H1 (cell line): ENCODE data around the gene GOLGB1. TPM values are rescaled to one million over a fixed set of nuclear protein-coding genes. Genes with fewer than 3 reads are reported as not detected.

Experiments used
- CTCF ChIA-PET: fragments of 300-600 bp; sonication (Branson Sonifier 250); formaldehyde crosslinking; loops from one replicate; lab custom pipeline; 2021; ENCODE audit not compliant: partially characterized antibody; lab: Charles Lee
- POLR2A ChIA-PET: fragments of 300-600 bp; sonication (Branson Sonifier 250); formaldehyde crosslinking; loops from one replicate; lab custom pipeline; 2021; ENCODE audit warnings: inconsistent platforms; ENCODE audit not compliant: partially characterized antibody; lab: Charles Lee
- DNase-seq, 2 experiments: peaks; one replicate each; pipeline versions ENCODE4 v3.0.0 to v3.0.0-alpha.2; 2010 to 2022; ENCODE audit warnings: low spot score in 2 of 2, low read depth in 1 of 2, mixed read lengths in 1 of 2
- FAIRE-seq: peaks from 2 replicates; lab custom pipeline; 2011; peaks lifted over from hg19 to GRCh38; lab: Jason Lieb, UNC
- H2AFZ ChIP-seq: 2 replicates; pipeline ENCODE4 v1.8.1; 2012; ENCODE audit warnings: low read length, inconsistent platforms
- H2AK5ac ChIP-seq: 2 replicates; pipeline ENCODE4 v1.6.1; 2013; ENCODE audit warnings: low read depth, low read length
- H2BK120ac ChIP-seq: replicated peaks from 2 replicates; pipeline ENCODE3; 2013; ENCODE audit warnings: low read depth, low read length, inconsistent platforms
- H2BK12ac ChIP-seq: 2 replicates; pipeline ENCODE4 v1.6.1; 2013; ENCODE audit warnings: low read depth, low read length
- H2BK15ac ChIP-seq: 2 replicates; pipeline ENCODE4 v1.6.1; 2013; ENCODE audit warnings: low read length
- H2BK20ac ChIP-seq: 2 replicates; pipeline ENCODE4 v1.6.1; 2013; ENCODE audit warnings: low read length
- H2BK5ac ChIP-seq: 2 replicates; pipeline ENCODE4 v1.6.1; 2013; ENCODE audit warnings: low read depth, low read length
- H3K14ac ChIP-seq: 2 replicates; pipeline ENCODE4 v1.6.1; 2013; ENCODE audit warnings: inconsistent platforms; ENCODE audit not compliant: insufficient read length
- H3K18ac ChIP-seq: 2 replicates; pipeline ENCODE4 v1.6.1; 2013; ENCODE audit warnings: low read length; ENCODE audit errors: extremely low read depth
- H3K23ac ChIP-seq: 2 replicates; pipeline ENCODE4 v1.6.1; 2013; ENCODE audit warnings: inconsistent platforms; ENCODE audit not compliant: insufficient read length
- H3K23me2 ChIP-seq: 2 replicates; pipeline ENCODE4 v1.6.1; 2013; ENCODE audit warnings: low read depth, low read length
- H3K27ac ChIP-seq: 2 replicates; pipeline ENCODE4 v1.6.1; 2011; ENCODE audit warnings: low read depth, low read length, inconsistent platforms
- H3K27me3 ChIP-seq, 4 experiments: replicated peaks in 1 of 4; 1 replicate in 1 of 4; 2 replicates in 3 of 4; pipeline versions ENCODE4 v1.6.1 to v1.8.1; 2011 to 2013; ENCODE audit warnings: low read length in 3 of 4, mild to moderate bottlenecking in 3 of 4, inconsistent platforms in 2 of 4, mixed read lengths in 2 of 4, moderate library complexity in 1 of 4; ENCODE audit not compliant: control insufficient read depth in 3 of 4, insufficient read depth in 3 of 4; ENCODE audit errors: extremely low read depth in 1 of 4
- H3K36me3 ChIP-seq, 4 experiments: 2 replicates each; pipeline versions ENCODE4 v1.6.1 to v1.8.1; 2011 to 2013; ENCODE audit warnings: mild to moderate bottlenecking in 4 of 4, low read length in 3 of 4, moderate library complexity in 2 of 4, control low read depth in 1 of 4, inconsistent platforms in 1 of 4; ENCODE audit not compliant: insufficient read depth in 4 of 4, control insufficient read depth in 2 of 4
- H3K4ac ChIP-seq: replicated peaks from 2 replicates; pipeline ENCODE3; 2013; ENCODE audit warnings: low read length, low read depth, mixed read lengths, inconsistent platforms; ENCODE audit not compliant: insufficient read length
- H3K4me1 ChIP-seq, 4 experiments: replicated peaks in 1 of 4; 1 replicate in 1 of 4; 2 replicates in 3 of 4; pipeline versions ENCODE4 v1.6.1 to v1.8.1; 2011 to 2013; ENCODE audit warnings: low read length in 3 of 4, inconsistent platforms in 2 of 4, mixed read lengths in 1 of 4; ENCODE audit not compliant: insufficient read depth in 4 of 4, control insufficient read depth in 3 of 4
- H3K4me2 ChIP-seq, 2 experiments: 2 replicates each; pipeline versions ENCODE4 v1.6.1 to v1.8.1; 2011 to 2013; ENCODE audit warnings: low read depth in 2 of 2, low read length in 2 of 2, control low read depth in 1 of 2, inconsistent platforms in 1 of 2, mild to moderate bottlenecking in 1 of 2; ENCODE audit not compliant: insufficient read depth in 1 of 2
- H3K4me3 ChIP-seq, 4 experiments: fragments of 200-600, 300-600 bp in 1 of 4; sonication (generic), shearing (Covaris generic), sonication (Bioruptor Twin) in 1 of 4; 2 replicates each; pipeline versions ENCODE4 v1.5.1 to v1.8.1; 2011 to 2016; ENCODE audit warnings: low read length in 4 of 4, low read depth in 3 of 4, control low read depth in 2 of 4, inconsistent platforms in 2 of 4, mild to moderate bottlenecking in 2 of 4, mixed read lengths in 1 of 4, moderate library complexity in 1 of 4; ENCODE audit not compliant: insufficient read depth in 2 of 4; ENCODE audit errors: extremely low read depth in 1 of 4
- H3K56ac ChIP-seq: replicated peaks from 2 replicates; pipeline ENCODE3; 2013; ENCODE audit warnings: low read depth, mild to moderate bottlenecking, mixed read lengths, low read length, inconsistent platforms; ENCODE audit not compliant: insufficient read length
- H3K79me1 ChIP-seq: 2 replicates; pipeline ENCODE4 v1.6.1; 2013; ENCODE audit warnings: low read depth, low read length, control low read depth
- H3K79me2 ChIP-seq, 2 experiments: 2 replicates each; pipeline versions ENCODE4 v1.6.1 to v1.8.1; 2012 to 2013; ENCODE audit warnings: low read length in 2 of 2, mild to moderate bottlenecking in 2 of 2, inconsistent platforms in 1 of 2; ENCODE audit not compliant: insufficient read depth in 2 of 2, control insufficient read depth in 1 of 2
- H3K9ac ChIP-seq, 4 experiments: replicated peaks in 1 of 4; 1 replicate in 1 of 4; 2 replicates in 3 of 4; pipeline versions ENCODE4 v1.6.1 to v1.8.1; 2011 to 2013; ENCODE audit warnings: low read depth in 3 of 4, low read length in 3 of 4, control low read depth in 2 of 4, mild to moderate bottlenecking in 2 of 4, moderate library complexity in 2 of 4, inconsistent platforms in 1 of 4; ENCODE audit errors: extremely low read depth in 1 of 4
- H3K9me3 ChIP-seq, 2 experiments: 2 replicates each; pipeline versions ENCODE4 v1.6.1 to v1.8.1; 2012 to 2013; ENCODE audit warnings: mild to moderate bottlenecking in 2 of 2, moderate library complexity in 2 of 2, control low read depth in 1 of 2, inconsistent platforms in 1 of 2, low read depth in 1 of 2, low read length in 1 of 2, mixed read lengths in 1 of 2; ENCODE audit not compliant: insufficient read depth in 2 of 2
- H4K20me1 ChIP-seq, 2 experiments: replicated peaks in 1 of 2; 2 replicates each; pipeline versions ENCODE3 to v1.8.1; 2011 to 2013; ENCODE audit warnings: inconsistent platforms in 2 of 2, low read length in 2 of 2, mild to moderate bottlenecking in 1 of 2; ENCODE audit not compliant: insufficient read depth in 2 of 2, control insufficient read depth in 1 of 2
- H4K5ac ChIP-seq: 2 replicates; pipeline ENCODE4 v1.6.1; 2013; ENCODE audit warnings: low read length, low read depth, mixed read lengths, inconsistent platforms; ENCODE audit not compliant: insufficient read length
- H4K8ac ChIP-seq: 2 replicates; pipeline ENCODE4 v1.8.0; 2013; ENCODE audit warnings: mild to moderate bottlenecking, moderate library complexity, low read length, inconsistent platforms; ENCODE audit not compliant: insufficient read depth; ENCODE audit errors: extremely low read depth
- H4K91ac ChIP-seq: replicated peaks from 2 replicates; pipeline ENCODE3; 2013; ENCODE audit warnings: low read length, mixed read lengths, inconsistent platforms; ENCODE audit not compliant: insufficient read length
- NANOG ChIP-seq: IDR thresholded peaks from 2 replicates; pipeline ENCODE4 v1.6.1; 2011; ENCODE audit warnings: low read length, low read depth, mild to moderate bottlenecking, inconsistent platforms; ENCODE audit not compliant: insufficient read depth, poor library complexity, severe bottlenecking
- PHF8 ChIP-seq: fragments of 200-600 bp; sonication (generic); conservative IDR thresholded peaks from 2 replicates; pipeline ENCODE4 v1.7.1; 2012; ENCODE audit warnings: low read depth, mild to moderate bottlenecking, inconsistent platforms, low read length, moderate library complexity
- RAD21 ChIP-seq, 2 experiments: IDR thresholded peaks in 1 of 2; conservative IDR thresholded peaks in 1 of 2; 2 replicates each; pipeline ENCODE4 v1.6.1; 2011; ENCODE audit warnings: low read depth in 2 of 2, low read length in 2 of 2, improper control_type of control experiment in 1 of 2, inconsistent platforms in 1 of 2, mild to moderate bottlenecking in 1 of 2, moderate library complexity in 1 of 2
- SUZ12 ChIP-seq: fragments of 200-600 bp; sonication (generic); IDR thresholded peaks from 2 replicates; pipeline ENCODE4 v1.6.1; 2012; ENCODE audit warnings: mild to moderate bottlenecking, inconsistent platforms, low read length, moderate library complexity, mixed read lengths
- polyA plus RNA-seq, 7 experiments: library from polyadenylated mRNA; depleted of rRNA in 3 of 7; stranded (reverse) in 5 of 7; unstranded in 2 of 7; fragments of >200 nt in 5 of 7; fragments of 200-250 nt in 2 of 7; gene quantifications; 1 replicate in 5 of 7; 2 replicates in 1 of 7; 4 replicates in 1 of 7; pipeline versions ENCODE4 v1.2.1 to v1.2.3, GENCODE V29; 2011 to 2013; ENCODE audit warnings: missing spikeins in 2 of 7, mixed read lengths in 2 of 7
- total RNA-seq: library from RNA; stranded (reverse); fragmentation: NEBNext Ultra II Directional; extraction: Animal tissue kit (Norgen Biotek cat#: 25700); gene quantifications from 2 replicates; pipeline ENCODE4 v1.2.1, GENCODE V29; 2021
- TF ChIP-seq, protein P1 (sequence below): IDR thresholded peaks from 2 replicates; pipeline ENCODE4 v1.6.1; 2011; ENCODE audit warnings: low read depth, mild to moderate bottlenecking, low read length; ENCODE audit not compliant: insufficient read depth

The GOLGB1 gene
- total and polyA plus RNA-seq, 2 of the 8 experiments (the other 6 are each of a cell fraction or from before 2014, with no cell fraction given), result 5.9 to 28.5 TPM

DNA sequence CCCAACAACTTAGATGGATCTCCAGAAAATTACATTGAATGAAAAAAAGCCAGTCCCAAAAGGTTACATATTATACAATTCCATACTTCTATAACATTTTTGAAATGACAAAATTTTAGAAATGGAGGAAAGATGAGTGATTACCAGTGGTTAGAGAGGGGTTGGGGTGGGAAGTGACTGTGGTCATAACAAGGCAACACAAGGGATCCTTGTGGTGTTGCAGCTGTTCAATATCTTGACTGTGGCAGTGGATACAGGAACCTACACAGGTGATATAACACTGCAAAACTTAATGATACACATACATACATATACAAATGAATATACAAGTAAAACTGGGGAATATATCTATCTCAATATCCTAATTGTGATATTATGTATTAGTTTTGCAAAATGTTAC is 9.6 kb downstream of the GOLGB1 start:
- no peak for DNase-seq
- Histone ChIP-seq H4K8ac (no peak overlapping the region), H3K27ac (no peak overlapping the region), H3K14ac (no peak overlapping the region), H3K36me3 (no peaks in the 10 kb centered on the region), H4K91ac (no peak overlapping the region), H2BK5ac (no peak overlapping the region), H2BK12ac (no peak overlapping the region), H3K79me1 (no peaks in the 10 kb centered on the region; the same call in 1 of the 2 replicates), H3K4me3 (no peak overlapping the region), H2BK20ac (no peak overlapping the region), H2AK5ac (no peak overlapping the region), H3K23ac (no peak overlapping the region), H2BK120ac (no peak overlapping the region), H2AFZ (no peak overlapping the region), H3K79me2 (peaks cover 0 to 61% of the 10 kb centered on the region in 2 experiments; a peak in 3 of 4 replicates), H3K9ac (no peak overlapping the region), H3K4ac (no peak overlapping the region), H3K56ac (no peak overlapping the region), H3K4me2 (no peak overlapping the region), H3K9me3 (no peaks in the 10 kb centered on the region), H3K4me1 (no peaks in the 10 kb centered on the region), H3K27me3 (no peaks in the 10 kb centered on the region), H3K18ac (no peak overlapping the region), H4K5ac (no peak overlapping the region), H3K23me2 (no peaks in the 10 kb centered on the region), H2BK15ac (no peak overlapping the region), H4K20me1 (peaks cover 0 to 4% of the 10 kb centered on the region in 2 experiments)
- TF ChIP-seq PHF8 (no peak), SUZ12 (no peak), NANOG (no peak), RAD21 (IDR thresholded peaks at IDR 0.05 in 1 of 2, conservative IDR thresholded peaks at IDR 0.05 in 1 of 2; ENCODE audit: low read depth in 2 of 2, low read length in 2 of 2) (no peak)
- TF ChIP-seq, protein P1, sequence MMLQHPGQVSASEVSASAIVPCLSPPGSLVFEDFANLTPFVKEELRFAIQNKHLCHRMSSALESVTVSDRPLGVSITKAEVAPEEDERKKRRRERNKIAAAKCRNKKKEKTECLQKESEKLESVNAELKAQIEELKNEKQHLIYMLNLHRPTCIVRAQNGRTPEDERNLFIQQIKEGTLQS, result no peak
- CTCF ChIA-PET, result no interaction called here
- POLR2A ChIA-PET, result interaction anchor here (1.9 kb wide), 1 partner anchor 9 kb away, joined by 6 read pairs; the partner anchor contains the start of gene GOLGB1
- no peak for FAIRE-seq
